RWPE2 (cell line): ENCODE results near the gene PIGP.

Source experiments
- ATAC-seq: fragments of 200-7000 bp; cut with Tn5 transposase; 3 replicates; pipeline ENCODE4 v1.9.1; 2021; ENCODE audit warnings: low read depth
- DNase-seq: peaks from one replicate; pipeline ENCODE4 v3.0.0-alpha.2; 2020; ENCODE audit warnings: low spot score
- H3K27ac ChIP-seq: fragments of 450-650 bp; 2 replicates; pipeline ENCODE4 v1.5.1; 2017; ENCODE audit warnings: mild to moderate bottlenecking; ENCODE audit not compliant: poor library complexity, severe bottlenecking
- H3K27me3 ChIP-seq: fragments of 250-450 bp; sonication (Bioruptor Pico); 2 replicates; pipeline ENCODE4 v1.5.1; 2021; ENCODE audit warnings: mild to moderate bottlenecking, moderate library complexity; ENCODE audit not compliant: insufficient read depth, poor library complexity, severe bottlenecking
- H3K36me3 ChIP-seq: fragments of 250-450 bp; sonication (Bioruptor Pico); 2 replicates; pipeline ENCODE4 v1.5.1; 2020; ENCODE audit warnings: low read depth, mild to moderate bottlenecking, moderate library complexity
- H3K4me1 ChIP-seq: fragments of 250-450 bp; sonication (Bioruptor Pico); 2 replicates; pipeline ENCODE4 v1.5.1; 2021; ENCODE audit warnings: mild to moderate bottlenecking, moderate library complexity; ENCODE audit not compliant: insufficient read depth, poor library complexity, severe bottlenecking
- H3K4me3 ChIP-seq: fragments of 250-450 bp; sonication (Bioruptor Pico); 2 replicates; pipeline ENCODE4 v1.5.1; 2021; ENCODE audit warnings: mild to moderate bottlenecking, moderate library complexity; ENCODE audit not compliant: severe bottlenecking
- H3K9me3 ChIP-seq: fragments of 250-450 bp; sonication (Bioruptor Pico); 2 replicates; pipeline ENCODE4 v1.5.1; 2021; ENCODE audit warnings: mild to moderate bottlenecking, moderate library complexity; ENCODE audit not compliant: severe bottlenecking
- TF ChIP-seq, protein P1 (sequence below): fragments of 450-650 bp; IDR thresholded peaks from one replicate; pipeline ENCODE4 v1.5.1; 2017; ENCODE audit warnings: mild to moderate bottlenecking, moderate library complexity; ENCODE audit not compliant: poor library complexity, severe bottlenecking

Gene PIGP

GRCh38 chr21:37047079-37047478, 25.8 kb downstream of the PIGP start:
- no peak overlapping the region for H3K4me3 ChIP-seq
- H3K9me3 ChIP-seq = no peaks in the 10 kb centered on the region
- TF ChIP-seq, protein P1, sequence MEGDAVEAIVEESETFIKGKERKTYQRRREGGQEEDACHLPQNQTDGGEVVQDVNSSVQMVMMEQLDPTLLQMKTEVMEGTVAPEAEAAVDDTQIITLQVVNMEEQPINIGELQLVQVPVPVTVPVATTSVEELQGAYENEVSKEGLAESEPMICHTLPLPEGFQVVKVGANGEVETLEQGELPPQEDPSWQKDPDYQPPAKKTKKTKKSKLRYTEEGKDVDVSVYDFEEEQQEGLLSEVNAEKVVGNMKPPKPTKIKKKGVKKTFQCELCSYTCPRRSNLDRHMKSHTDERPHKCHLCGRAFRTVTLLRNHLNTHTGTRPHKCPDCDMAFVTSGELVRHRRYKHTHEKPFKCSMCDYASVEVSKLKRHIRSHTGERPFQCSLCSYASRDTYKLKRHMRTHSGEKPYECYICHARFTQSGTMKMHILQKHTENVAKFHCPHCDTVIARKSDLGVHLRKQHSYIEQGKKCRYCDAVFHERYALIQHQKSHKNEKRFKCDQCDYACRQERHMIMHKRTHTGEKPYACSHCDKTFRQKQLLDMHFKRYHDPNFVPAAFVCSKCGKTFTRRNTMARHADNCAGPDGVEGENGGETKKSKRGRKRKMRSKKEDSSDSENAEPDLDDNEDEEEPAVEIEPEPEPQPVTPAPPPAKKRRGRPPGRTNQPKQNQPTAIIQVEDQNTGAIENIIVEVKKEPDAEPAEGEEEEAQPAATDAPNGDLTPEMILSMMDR = no peak
- H3K27ac ChIP-seq = no peak overlapping the region
- peak; percentile 27; the same call in 2 of the 3 replicates for ATAC-seq
- H3K36me3 ChIP-seq = no peaks in the 10 kb centered on the region
- peaks cover 9% of the 10 kb centered on the region for H3K4me1 ChIP-seq
- no peaks in the 10 kb centered on the region for H3K27me3 ChIP-seq
- DNase-seq = no peak

DNA sequence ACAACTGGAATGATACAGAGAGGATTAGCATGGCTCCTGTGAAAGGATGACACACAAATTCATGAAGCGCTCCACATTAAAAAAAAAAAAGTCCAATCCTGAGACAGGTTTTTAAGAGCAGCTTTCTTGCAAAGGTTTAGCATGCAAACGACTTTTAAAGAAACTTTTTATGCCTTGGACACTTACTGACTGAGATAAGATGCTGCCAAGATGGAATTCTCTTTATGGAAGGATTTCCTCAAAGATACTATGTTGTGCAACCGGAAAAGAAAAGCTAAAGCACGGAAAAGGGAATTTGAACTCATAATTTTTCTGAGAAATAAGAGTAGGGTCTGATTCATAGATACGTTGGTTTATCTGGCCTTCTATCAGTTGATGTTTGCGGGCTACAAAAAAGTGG, 27.3 kb downstream of the PIGP start:
- H3K9me3 ChIP-seq = no peaks in the 10 kb centered on the region
- H3K36me3 ChIP-seq = no peaks in the 10 kb centered on the region
- no peak overlapping the region for H3K4me3 ChIP-seq
- no peak overlapping the region for H3K27ac ChIP-seq
- H3K27me3 ChIP-seq = no peaks in the 10 kb centered on the region
- peaks cover 9% of the 10 kb centered on the region for H3K4me1 ChIP-seq
- TF ChIP-seq, protein P1 = no peak
- ATAC-seq = no peak
- no peak for DNase-seq

- Histone ChIP-seq H3K4me1 (peaks cover 9% of the 10 kb centered on the region), H3K9me3 (no peaks in the 10 kb centered on the region), H3K27me3 (no peaks in the 10 kb centered on the region), H3K27ac (no peak overlapping the region), H3K4me3 (no peak overlapping the region), H3K36me3 (no peaks in the 10 kb centered on the region)
- TF ChIP-seq, protein P1 = no peak
- DNase-seq (no peak), ATAC-seq (no peak)
Measured at GRCh38 chr21:37045149-37045548, 27.7 kb downstream of the PIGP start.

GRCh38 chr21:37044643-37045042, 28.2 kb downstream of the PIGP start:
- no peak overlapping the region for H3K4me3 ChIP-seq
- H3K36me3 ChIP-seq = no peaks in the 10 kb centered on the region
- no peak for DNase-seq
- TF ChIP-seq, protein P1 = no peak
- no peak for ATAC-seq
- no peaks in the 10 kb centered on the region for H3K27me3 ChIP-seq
- H3K9me3 ChIP-seq = no peaks in the 10 kb centered on the region
- no peak overlapping the region for H3K27ac ChIP-seq
- H3K4me1 ChIP-seq = peaks cover 9% of the 10 kb centered on the region

GRCh38 chr21:37043818-37044217, 29.1 kb downstream of the PIGP start:
- Histone ChIP-seq H3K4me1 (peaks cover 9% of the 10 kb centered on the region), H3K4me3 (no peak overlapping the region), H3K36me3 (no peaks in the 10 kb centered on the region), H3K27ac (no peak overlapping the region), H3K9me3 (no peaks in the 10 kb centered on the region), H3K27me3 (no peaks in the 10 kb centered on the region)
- TF ChIP-seq, protein P1 = no peak
- DNase-seq = no peak
- ATAC-seq = no peak
